GM18907 (cell line): Measurements from ENCODE around the gene XKRX.

Source experiments
- ATAC-seq: cut with Tn5 transposase; IDR thresholded peaks from one replicate; pipeline ENCODE4 v1.9.1; 2021; ENCODE audit warnings: mild to moderate bottlenecking, moderate library complexity; ENCODE audit not compliant: unreplicated experiment

XKRX gene

DNA sequence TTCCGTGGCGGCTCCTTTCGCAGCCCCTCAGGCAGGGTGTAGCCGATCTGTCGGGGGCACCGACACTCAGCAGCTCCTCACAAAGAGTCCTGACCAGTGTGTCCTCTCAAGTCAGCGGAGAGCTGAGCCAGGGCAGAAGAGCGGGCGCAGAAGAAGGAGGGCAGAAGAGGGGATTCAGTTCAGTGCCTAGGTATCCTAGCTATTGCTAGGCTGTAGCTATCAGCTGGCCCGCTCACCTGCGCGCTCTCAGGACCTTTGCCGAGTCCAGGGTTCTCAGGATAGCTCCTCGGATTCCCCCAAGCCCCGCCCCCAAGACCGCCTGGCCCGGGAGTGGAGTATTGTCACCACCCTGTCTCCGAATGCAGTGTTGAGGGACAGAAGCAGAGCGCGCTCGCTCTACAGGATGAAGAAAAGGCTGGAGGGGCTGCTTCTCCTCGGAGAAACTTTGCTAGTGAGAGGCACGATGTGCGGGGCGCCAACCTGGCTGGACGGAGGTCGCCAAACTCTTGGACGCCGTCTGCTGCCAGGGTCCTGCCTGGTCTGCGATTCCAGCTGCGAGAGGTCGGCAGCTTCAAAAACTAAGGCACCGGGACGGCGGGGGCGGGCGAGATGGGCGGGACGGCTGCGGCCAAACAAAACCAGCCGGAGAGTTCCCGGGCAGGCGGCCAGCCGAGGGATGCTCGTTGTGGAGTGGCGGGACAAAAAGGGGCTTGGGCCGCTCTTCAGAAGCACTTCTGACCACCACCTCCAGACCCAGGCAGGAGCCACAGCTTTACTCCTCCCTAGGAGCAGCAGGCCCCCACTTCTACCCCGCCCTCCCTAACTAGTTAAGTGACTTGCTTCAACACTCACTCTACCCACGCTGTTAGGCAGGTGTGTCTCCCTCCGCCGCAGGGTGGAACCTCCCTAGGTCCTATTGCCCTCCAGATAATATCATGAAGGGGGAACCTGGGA is at the start of gene XKRX:
XKRX (minus strand) TSS at position 258 of the 954 bp plus-strand sequence. CDS start 613 bp downstream, outside the sequence.
- ATAC-seq, result peak; percentile 74

DNA sequence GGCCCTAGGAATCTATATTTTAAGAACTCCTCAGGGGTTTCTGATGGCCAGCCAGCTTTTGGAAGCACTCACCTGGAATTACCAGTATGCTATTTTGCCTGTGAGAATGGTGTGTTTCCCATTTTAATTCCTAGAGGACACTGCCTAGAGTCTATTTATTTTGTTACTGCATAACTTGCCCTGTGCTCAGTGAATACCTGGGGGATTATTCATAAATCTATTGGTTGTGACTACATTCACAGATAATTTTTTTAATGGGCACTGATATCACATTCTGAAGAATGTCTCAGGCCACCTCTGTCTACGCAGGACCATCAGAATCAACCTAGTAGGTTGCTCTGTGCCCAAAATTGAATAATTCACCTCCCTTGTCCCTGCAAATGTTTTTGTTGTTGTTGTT is 47.5 kb upstream of the XKRX start:
- ATAC-seq, result no peak

DNA sequence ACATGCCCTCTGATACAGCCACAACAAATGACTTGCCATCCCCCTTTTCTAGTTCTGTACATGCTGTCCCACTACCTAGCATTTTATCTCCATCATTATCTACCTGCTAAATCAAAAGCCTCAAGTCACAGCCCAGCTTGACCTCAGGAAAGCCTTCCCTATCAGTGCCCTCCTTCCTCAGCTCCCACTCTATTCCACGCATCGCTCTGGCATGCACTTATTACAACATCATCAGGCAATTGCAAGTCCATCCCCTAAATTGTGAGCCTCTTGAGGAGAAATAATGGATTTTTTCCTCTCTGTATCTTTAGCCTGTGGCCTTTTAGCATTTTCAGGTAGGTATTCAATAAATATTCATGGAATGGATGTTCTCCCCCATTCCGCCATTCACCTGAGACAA is 46.5 kb upstream of the XKRX start:
- no peak for ATAC-seq

GRCh38 chrX:100973411-100973810 is 44.7 kb upstream of the XKRX start:
- ATAC-seq, result no peak

- ATAC-seq, result no peak
Measured at GRCh38 chrX:100969936-100970335, 41.2 kb upstream of the XKRX start.

GRCh38 chrX:100969408-100969807 is 40.7 kb upstream of the XKRX start, which contains the start of gene ARL13A:
Gene ARL13A (plus strand): TSS chrX:100969708. CDS start chrX:100973690, 3,982 bp downstream.
- ATAC-seq, result no peak

GRCh38 chrX:100964362-100964761 is 35.6 kb upstream of the XKRX start:
- no peak for ATAC-seq

- ATAC-seq, result no peak
Measured at GRCh38 chrX:100962811-100963210, 34.1 kb upstream of the XKRX start.

DNA sequence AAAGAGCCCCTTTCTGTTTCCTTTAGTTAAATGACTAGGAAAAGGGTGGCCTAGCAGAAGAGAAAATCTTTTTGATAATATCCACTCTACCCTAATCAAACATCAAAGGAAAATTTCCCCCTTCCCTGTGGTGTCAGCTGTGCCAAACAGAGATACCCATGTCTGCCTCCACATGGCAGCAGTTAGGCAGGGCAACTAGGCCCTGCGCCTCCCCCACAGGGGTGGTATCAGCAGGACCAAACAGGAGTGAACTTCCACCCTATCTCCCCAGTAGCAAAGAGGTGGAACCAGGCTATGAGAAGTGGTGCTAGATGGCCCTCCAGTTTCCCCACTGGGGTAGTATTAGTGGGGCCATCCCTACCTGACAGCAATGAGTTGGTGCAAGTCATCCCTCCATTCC is 19.8 kb upstream of the XKRX start:
- no peak for ATAC-seq

GRCh38 chrX:100946299-100946927 is 17.7 kb upstream of the XKRX start:
- no peak for ATAC-seq

DNA sequence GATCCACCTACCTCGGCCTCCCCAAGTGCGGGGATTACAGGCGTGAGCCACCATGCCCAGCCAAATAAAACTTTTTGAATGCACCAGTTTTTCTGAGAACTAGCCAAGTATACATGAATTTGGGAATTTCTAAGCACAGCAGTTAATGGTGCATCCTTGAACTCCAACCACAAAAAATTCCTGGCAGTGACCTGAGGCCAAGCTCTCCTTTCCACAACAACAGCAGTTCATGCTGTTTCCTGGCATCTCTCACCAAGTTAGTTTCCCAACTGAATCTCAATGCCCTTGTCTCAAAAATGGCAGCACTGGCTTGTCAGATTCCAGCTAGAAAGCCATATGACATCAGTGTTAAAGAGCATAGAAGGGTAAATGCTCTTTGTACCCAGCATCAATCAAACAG is 15.9 kb upstream of the XKRX start:
- ATAC-seq, result no peak

- ATAC-seq, result no peak
Measured at GRCh38 chrX:100939333-100939732, 10.6 kb upstream of the XKRX start.

DNA sequence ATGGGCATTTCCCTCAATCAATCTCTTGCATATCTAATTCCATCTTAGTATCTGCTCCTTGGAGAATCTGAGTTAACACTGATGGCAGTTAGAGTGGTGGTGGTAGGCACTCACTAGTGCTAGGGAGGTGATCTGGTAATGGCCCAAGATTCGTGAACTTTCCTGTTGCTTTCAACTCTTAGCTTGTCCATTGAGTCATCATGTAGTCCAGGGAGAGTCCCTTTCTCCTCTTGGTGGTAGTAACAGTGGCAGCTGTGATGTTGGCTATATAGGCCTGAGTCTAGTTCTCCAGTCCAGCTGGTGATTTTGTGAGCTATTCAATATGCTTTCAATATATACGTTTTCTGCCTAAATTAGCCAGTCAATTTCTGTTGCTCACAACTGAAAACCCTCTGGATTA is 7.0 kb upstream of the XKRX start:
- no peak for ATAC-seq

DNA sequence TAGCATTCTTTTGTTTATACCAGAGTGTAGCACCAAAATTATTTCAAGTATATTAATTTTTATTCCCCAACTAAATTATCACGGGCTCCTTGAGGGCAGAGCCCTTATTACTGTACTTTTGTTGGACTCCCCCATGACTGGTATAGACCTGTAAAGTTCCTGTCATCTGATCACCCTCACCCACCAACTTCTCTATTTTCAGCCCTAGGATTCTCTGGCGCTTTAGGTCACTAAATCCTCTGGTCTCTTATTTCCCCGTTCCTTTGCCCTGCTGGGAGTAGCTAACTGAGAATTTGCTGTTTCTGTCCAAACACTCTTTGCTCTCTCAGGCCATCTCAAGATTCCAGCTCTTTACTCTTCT is 3.2 kb upstream of the XKRX start:
- ATAC-seq, result peak; percentile 8

- ATAC-seq, result peak; percentile 64
Measured at GRCh38 chrX:100931218-100931924, 2.7 kb upstream of the XKRX start.

- no peak for ATAC-seq
Measured at GRCh38 chrX:100926453-100926852, 2.3 kb downstream of the XKRX start.

- no peak for ATAC-seq
Measured at GRCh38 chrX:100924375-100924774, 4.3 kb downstream of the XKRX start.

DNA sequence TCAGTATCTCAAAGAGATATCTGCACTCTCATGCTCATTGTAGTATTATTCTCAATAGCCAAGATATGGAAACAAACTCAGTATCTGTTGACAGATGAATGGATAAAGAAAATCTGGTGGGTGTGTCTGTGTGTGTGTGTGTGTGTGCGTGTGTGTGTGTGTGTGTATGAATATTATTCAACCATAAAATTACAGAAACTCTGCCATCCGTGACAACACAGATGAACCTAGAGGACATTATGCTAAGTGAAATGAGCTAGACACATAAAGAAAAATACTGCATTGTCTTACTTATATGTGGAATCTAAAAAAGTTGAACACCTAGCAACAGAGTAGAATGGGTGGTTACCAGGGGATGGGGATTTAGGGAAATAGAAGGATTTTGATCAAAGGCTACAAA is 13.2 kb downstream of the XKRX start:
- no peak for ATAC-seq

DNA sequence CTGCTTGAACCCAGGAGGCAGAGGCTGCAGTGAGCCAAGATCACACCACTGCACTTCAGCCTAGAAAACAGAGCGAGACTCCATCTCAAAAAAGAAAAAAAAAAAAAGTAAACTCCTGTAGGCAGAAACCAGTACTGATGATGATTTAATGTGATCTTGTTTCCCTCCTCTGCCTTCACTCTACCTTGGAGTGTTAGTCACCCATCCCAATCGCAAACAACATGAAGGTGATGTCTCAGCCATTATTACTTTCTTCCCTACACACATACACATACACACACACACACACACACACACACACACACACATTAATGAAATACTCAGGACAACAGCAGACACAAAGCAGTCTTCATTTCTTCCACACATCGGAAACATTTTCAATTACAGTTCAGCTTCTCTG is 15.6 kb downstream of the XKRX start:
- ATAC-seq, result no peak

GRCh38 chrX:100911731-100912130 is 17.0 kb downstream of the XKRX start:
- no peak for ATAC-seq

DNA sequence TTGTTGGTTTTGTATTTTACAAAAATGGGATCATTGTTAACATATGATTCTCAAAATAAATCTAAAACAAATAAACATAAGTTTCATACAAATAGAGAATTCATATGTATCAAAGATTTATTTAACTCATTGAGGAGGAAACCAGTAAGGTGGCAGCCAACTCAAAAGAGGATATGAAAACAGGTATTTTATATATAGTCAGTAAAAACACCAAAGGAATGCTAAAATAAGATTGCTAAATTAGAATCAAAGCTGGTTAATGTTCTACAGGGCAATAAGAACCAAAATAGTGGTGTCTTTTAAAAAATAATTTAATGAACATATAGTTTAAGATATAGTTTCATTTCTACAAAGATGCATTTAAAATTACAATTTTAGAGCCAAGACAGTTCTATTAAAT is 23.1 kb downstream of the XKRX start:
- no peak for ATAC-seq

GRCh38 chrX:100904433-100904832 is 24.3 kb downstream of the XKRX start:
- ATAC-seq, result no peak
